ENCODE measurements around the gene GCSH. TPM values are rescaled to one million over a fixed set of nuclear protein-coding genes. Genes with fewer than 3 reads are reported as not detected.
A peak's percentile ranks its signal among the peaks of the same experiment; 100 is the strongest.

GCSH gene
- total and polyA plus RNA-seq, 2 of the 13 experiments (the other 11 are each of a cell fraction or from before 2014, with no cell fraction given) = 35.9 to 103 TPM

DNA sequence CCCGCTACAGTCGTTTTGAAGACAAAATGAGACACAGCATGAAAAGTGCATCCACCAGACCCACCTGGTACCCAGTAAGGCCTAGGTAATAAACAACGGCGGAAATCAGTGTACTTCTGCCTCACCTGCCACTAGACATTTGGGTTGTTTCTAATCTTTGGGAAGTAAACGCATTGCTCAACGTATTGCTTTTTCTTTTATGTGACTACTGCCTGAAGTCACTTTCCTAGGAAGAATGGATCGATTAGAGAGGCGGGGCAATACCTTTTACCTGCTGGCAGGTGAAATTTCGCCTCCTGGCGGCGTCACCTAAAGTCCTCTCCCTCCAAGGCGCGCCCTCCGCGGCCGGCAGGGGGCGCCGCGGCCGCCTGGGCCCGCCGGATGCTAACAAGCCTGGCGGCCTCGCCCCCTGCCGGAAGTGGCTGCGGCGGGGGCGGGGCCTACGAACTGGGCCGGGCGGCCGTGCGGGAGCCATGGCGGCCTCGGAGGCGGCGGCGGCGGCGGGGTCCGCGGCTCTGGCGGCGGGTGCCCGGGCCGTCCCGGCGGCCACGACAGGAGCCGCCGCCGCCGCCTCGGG is 60.7 kb downstream of the GCSH start, which contains the start of gene ATMIN (continued):
- TF ChIP-seq, protein P1, sequence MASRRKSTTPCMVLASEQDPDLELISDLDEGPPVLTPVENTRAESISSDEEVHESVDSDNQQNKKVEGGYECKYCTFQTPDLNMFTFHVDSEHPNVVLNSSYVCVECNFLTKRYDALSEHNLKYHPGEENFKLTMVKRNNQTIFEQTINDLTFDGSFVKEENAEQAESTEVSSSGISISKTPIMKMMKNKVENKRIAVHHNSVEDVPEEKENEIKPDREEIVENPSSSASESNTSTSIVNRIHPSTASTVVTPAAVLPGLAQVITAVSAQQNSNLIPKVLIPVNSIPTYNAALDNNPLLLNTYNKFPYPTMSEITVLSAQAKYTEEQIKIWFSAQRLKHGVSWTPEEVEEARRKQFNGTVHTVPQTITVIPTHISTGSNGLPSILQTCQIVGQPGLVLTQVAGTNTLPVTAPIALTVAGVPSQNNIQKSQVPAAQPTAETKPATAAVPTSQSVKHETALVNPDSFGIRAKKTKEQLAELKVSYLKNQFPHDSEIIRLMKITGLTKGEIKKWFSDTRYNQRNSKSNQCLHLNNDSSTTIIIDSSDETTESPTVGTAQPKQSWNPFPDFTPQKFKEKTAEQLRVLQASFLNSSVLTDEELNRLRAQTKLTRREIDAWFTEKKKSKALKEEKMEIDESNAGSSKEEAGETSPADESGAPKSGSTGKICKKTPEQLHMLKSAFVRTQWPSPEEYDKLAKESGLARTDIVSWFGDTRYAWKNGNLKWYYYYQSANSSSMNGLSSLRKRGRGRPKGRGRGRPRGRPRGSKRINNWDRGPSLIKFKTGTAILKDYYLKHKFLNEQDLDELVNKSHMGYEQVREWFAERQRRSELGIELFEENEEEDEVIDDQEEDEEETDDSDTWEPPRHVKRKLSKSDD (CRISPR knock-in tag; IDR thresholded peaks at IDR 0.05; ENCODE audit: low read depth) = peak; percentile 48; the same call in 1 of the 2 replicates
- TF ChIP-seq ZNF205 (CRISPR knock-in tag; IDR thresholded peaks at IDR 0.05) (no peak), SALL2 (CRISPR knock-in tag; IDR thresholded peaks at IDR 0.05) (no peak), PAX8 (CRISPR knock-in tag; IDR thresholded peaks at IDR 0.05; ENCODE audit: borderline replicate concordance) (no peak), NONO (IDR thresholded peaks at IDR 0.05) (no peak), NONO (CRISPR knock-in tag; conservative IDR thresholded peaks at IDR 0.05) (peak; percentile 71), CENPX (CRISPR knock-in tag; IDR thresholded peaks at IDR 0.05) (no peak), RFX1 (IDR thresholded peaks at IDR 0.05) (no peak), ZNF607 (CRISPR knock-in tag; IDR thresholded peaks at IDR 0.05; ENCODE audit: borderline replicate concordance) (no peak), MAF1 (CRISPR knock-in tag; IDR thresholded peaks at IDR 0.05; ENCODE audit: borderline replicate concordance) (no peak), ZZZ3 (CRISPR knock-in tag; IDR thresholded peaks at IDR 0.05; ENCODE audit: borderline replicate concordance) (no peak), ZBTB7A (CRISPR knock-in tag; IDR thresholded peaks at IDR 0.05) (no peak), SUZ12 (IDR thresholded peaks at IDR 0.05; ENCODE audit: low read depth, low read length) (no peak), KDM4B (CRISPR knock-in tag; IDR thresholded peaks at IDR 0.05) (no peak), ZNF432 (CRISPR knock-in tag; IDR thresholded peaks at IDR 0.05; ENCODE audit: borderline replicate concordance) (no peak), NR1H2 (CRISPR knock-in tag; IDR thresholded peaks at IDR 0.05; ENCODE audit: borderline replicate concordance, low read depth) (no peak), THAP11 (CRISPR knock-in tag; IDR thresholded peaks at IDR 0.05) (peak; percentile 72), MTF2 (CRISPR knock-in tag; IDR thresholded peaks at IDR 0.05; ENCODE audit: borderline replicate concordance) (no peak), BHLHE40 (IDR thresholded peaks at IDR 0.05; ENCODE audit: low read length) (peak; percentile 42; the same call in 1 of the 2 replicates), ATAD3A (CRISPR knock-in tag; IDR thresholded peaks at IDR 0.05) (no peak)
- TF ChIP-seq, protein P2, sequence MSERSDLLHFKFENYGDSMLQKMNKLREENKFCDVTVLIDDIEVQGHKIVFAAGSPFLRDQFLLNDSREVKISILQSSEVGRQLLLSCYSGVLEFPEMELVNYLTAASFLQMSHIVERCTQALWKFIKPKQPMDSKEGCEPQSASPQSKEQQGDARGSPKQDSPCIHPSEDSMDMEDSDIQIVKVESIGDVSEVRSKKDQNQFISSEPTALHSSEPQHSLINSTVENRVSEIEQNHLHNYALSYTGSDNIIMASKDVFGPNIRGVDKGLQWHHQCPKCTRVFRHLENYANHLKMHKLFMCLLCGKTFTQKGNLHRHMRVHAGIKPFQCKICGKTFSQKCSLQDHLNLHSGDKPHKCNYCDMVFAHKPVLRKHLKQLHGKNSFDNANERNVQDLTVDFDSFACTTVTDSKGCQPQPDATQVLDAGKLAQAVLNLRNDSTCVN (CRISPR knock-in tag; IDR thresholded peaks at IDR 0.05; ENCODE audit: borderline replicate concordance) = no peak
- TF ChIP-seq, protein P3, sequence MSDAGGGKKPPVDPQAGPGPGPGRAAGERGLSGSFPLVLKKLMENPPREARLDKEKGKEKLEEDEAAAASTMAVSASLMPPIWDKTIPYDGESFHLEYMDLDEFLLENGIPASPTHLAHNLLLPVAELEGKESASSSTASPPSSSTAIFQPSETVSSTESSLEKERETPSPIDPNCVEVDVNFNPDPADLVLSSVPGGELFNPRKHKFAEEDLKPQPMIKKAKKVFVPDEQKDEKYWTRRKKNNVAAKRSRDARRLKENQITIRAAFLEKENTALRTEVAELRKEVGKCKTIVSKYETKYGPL (CRISPR knock-in tag; IDR thresholded peaks at IDR 0.05) = no peak
- TF ChIP-seq, protein P4, sequence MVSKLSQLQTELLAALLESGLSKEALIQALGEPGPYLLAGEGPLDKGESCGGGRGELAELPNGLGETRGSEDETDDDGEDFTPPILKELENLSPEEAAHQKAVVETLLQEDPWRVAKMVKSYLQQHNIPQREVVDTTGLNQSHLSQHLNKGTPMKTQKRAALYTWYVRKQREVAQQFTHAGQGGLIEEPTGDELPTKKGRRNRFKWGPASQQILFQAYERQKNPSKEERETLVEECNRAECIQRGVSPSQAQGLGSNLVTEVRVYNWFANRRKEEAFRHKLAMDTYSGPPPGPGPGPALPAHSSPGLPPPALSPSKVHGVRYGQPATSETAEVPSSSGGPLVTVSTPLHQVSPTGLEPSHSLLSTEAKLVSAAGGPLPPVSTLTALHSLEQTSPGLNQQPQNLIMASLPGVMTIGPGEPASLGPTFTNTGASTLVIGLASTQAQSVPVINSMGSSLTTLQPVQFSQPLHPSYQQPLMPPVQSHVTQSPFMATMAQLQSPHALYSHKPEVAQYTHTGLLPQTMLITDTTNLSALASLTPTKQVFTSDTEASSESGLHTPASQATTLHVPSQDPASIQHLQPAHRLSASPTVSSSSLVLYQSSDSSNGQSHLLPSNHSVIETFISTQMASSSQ (IDR thresholded peaks at IDR 0.05; ENCODE audit: low read depth) = no peak
- TF ChIP-seq, protein P4 (CRISPR knock-in tag; IDR thresholded peaks at IDR 0.05; ENCODE audit: borderline replicate concordance) = 0 out of 2 replicates have a peak, but pooled peaks have one; percentile 7
